Glutamatergic neuron (in vitro differentiated cells): ENCODE measurements around the gene PIK3IP1. TPM values are rescaled to one million over a fixed set of nuclear protein-coding genes. Genes with fewer than 3 reads are reported as not detected.

Experiments used
- DNase-seq: peaks from one replicate; pipeline ENCODE4 v3.0.0; 2022
- H3K27ac Mint-ChIP-seq: one replicate; pipeline ENCODE4 v1.8.0; 2020; ENCODE audit warnings: mild to moderate bottlenecking, mixed read lengths, inconsistent platforms; ENCODE audit not compliant: unreplicated experiment
- H3K27me3 Mint-ChIP-seq: one replicate; pipeline ENCODE4 v1.8.0; 2020; ENCODE audit warnings: mild to moderate bottlenecking, moderate library complexity, mixed read lengths, inconsistent platforms; ENCODE audit not compliant: unreplicated experiment
- H3K36me3 Mint-ChIP-seq: one replicate; pipeline ENCODE4 v1.8.0; 2020; ENCODE audit warnings: mild to moderate bottlenecking, mixed read lengths, inconsistent platforms; ENCODE audit not compliant: unreplicated experiment
- H3K4me1 Mint-ChIP-seq: one replicate; pipeline ENCODE4 v1.8.0; 2020; ENCODE audit warnings: mild to moderate bottlenecking, low read depth, mixed read lengths, inconsistent platforms; ENCODE audit not compliant: unreplicated experiment
- H3K4me3 Mint-ChIP-seq: one replicate; pipeline ENCODE4 v1.8.0; 2020; ENCODE audit warnings: mild to moderate bottlenecking, mixed read lengths, inconsistent platforms; ENCODE audit not compliant: unreplicated experiment
- H3K9me3 Mint-ChIP-seq: one replicate; pipeline ENCODE4 v1.8.0; 2020; ENCODE audit warnings: mild to moderate bottlenecking, moderate library complexity, mixed read lengths, inconsistent platforms; ENCODE audit not compliant: unreplicated experiment
- total RNA-seq: library from RNA; stranded (reverse); fragmentation: NEBNext Ultra II Directional; extraction: Animal tissue kit (Norgen Biotek cat#: 25700); gene quantifications from one replicate; pipeline ENCODE4 v1.2.1, GENCODE V29; 2021; ENCODE audit not compliant: unreplicated experiment
- TF ChIP-seq, protein P1 (sequence below): fragments of 200-600 bp; sonication (generic); IDR thresholded peaks from one replicate; pipeline ENCODE4 v1.5.0; 2021; ENCODE audit not compliant: partially characterized antibody, unreplicated experiment

Gene PIK3IP1
- total RNA-seq, 1 donor from 2014 or later, result 38.8 TPM

DNA sequence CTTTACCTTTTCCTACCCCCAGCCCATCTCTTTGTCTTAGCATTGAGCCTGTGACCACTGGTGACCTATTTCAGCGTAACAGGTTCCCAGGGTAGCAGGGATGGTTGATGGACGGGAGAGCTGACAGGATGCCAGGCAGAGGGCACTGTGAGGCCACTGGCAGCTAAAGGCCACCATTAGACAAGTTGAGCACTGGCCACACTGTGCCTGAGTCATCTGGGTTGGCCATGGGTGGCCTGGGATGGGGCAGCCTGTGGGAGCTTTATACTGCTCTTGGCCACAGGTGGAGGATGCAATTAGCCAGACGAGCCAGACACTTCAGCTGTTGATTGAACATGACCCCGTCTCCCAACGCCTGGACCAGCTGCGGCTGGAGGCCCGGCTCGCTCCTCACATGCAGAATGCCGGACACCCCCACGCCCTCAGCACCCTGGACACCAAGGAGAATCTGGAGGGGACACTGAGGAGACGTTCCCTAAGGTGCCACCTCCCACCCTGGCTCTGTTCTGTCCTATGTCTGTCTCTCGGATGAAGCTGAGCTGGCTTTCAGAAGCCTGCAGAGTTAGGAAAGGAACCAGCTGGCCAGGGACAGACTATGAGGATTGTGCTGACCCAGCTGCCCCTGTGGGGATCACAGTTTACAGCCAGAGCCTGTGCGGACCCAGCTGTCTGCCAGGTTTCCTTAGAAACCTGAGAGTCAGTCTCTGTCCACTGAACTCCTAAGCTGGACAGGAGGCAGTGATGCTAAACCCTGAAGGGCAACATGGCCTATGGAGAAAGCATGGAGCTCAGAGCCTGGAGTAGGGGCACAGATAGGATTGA is 29.8 kb downstream of the PIK3IP1 start:
- TF ChIP-seq, protein P1, sequence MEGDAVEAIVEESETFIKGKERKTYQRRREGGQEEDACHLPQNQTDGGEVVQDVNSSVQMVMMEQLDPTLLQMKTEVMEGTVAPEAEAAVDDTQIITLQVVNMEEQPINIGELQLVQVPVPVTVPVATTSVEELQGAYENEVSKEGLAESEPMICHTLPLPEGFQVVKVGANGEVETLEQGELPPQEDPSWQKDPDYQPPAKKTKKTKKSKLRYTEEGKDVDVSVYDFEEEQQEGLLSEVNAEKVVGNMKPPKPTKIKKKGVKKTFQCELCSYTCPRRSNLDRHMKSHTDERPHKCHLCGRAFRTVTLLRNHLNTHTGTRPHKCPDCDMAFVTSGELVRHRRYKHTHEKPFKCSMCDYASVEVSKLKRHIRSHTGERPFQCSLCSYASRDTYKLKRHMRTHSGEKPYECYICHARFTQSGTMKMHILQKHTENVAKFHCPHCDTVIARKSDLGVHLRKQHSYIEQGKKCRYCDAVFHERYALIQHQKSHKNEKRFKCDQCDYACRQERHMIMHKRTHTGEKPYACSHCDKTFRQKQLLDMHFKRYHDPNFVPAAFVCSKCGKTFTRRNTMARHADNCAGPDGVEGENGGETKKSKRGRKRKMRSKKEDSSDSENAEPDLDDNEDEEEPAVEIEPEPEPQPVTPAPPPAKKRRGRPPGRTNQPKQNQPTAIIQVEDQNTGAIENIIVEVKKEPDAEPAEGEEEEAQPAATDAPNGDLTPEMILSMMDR, result no peak
- no peaks in the 10 kb centered on the region for H3K27me3 Mint-ChIP-seq
- peaks cover 4% of the 10 kb centered on the region for H3K9me3 Mint-ChIP-seq
- H3K4me1 Mint-ChIP-seq, result peaks cover 14% of the 10 kb centered on the region
- DNase-seq, result peak; percentile 50
- H3K27ac Mint-ChIP-seq, result peak overlapping the region; percentile 56
- no peak overlapping the region for H3K4me3 Mint-ChIP-seq
- peaks cover 16% of the 10 kb centered on the region for H3K36me3 Mint-ChIP-seq

DNA sequence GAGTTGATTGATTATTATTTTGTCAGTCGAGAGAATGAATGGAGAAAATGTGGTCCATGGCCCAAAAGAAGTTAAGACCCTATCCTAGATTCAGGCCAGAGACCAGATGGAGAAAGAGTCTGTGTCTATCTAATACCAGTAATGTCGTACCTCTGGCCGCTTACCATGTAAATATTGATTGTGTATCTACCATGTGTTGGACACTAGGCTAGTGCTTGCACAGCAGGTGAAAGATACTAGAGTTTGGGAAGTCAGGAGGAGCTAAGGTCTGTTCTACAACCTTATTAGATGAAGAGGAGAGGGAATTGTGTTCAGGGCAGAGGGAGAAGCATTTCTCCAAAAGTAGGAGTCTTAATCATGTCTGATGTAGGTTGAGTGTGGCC is 31.8 kb downstream of the PIK3IP1 start:
- Mint-ChIP-seq H3K27me3 (no peaks in the 10 kb centered on the region), H3K4me1 (peaks cover 14% of the 10 kb centered on the region), H3K27ac (no peak overlapping the region), H3K9me3 (no peaks in the 10 kb centered on the region), H3K4me3 (no peak overlapping the region), H3K36me3 (peaks cover 10% of the 10 kb centered on the region)
- DNase-seq, result no peak
- TF ChIP-seq, protein P1, result no peak

DNA sequence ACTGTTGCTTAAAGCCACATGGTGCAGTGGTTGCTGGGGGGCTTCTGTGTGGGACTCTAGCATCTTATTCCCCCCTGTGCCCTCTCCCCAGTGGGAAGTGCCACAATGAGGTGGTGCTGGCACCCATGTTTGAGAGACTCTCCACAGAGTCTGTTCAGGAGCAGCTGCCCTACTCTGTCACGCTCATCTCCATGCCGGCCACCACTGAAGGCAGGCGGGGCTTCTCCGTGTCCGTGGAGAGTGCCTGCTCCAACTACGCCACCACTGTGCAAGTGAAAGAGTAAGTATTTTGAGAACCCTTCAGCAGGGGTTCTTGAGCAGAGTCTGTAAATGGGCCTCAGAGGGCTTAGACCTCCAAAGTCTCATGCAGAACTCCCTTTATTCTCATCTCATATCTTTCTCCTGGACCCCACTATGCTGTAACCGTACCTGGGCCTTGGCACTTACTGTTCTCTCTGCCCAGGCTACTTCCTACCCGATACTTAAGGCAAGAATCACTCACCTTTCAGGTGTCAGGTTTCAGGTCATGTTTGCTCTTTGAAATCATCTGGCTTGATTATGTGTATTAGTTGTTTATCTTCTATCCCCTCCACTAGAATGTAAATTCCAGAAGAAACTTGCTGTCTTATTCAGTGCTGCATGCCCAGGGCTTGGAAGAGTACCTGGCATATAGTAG is 32.4 kb downstream of the PIK3IP1 start:
- H3K27me3 Mint-ChIP-seq, result no peaks in the 10 kb centered on the region
- H3K27ac Mint-ChIP-seq, result no peak overlapping the region
- no peaks in the 10 kb centered on the region for H3K9me3 Mint-ChIP-seq

DNA sequence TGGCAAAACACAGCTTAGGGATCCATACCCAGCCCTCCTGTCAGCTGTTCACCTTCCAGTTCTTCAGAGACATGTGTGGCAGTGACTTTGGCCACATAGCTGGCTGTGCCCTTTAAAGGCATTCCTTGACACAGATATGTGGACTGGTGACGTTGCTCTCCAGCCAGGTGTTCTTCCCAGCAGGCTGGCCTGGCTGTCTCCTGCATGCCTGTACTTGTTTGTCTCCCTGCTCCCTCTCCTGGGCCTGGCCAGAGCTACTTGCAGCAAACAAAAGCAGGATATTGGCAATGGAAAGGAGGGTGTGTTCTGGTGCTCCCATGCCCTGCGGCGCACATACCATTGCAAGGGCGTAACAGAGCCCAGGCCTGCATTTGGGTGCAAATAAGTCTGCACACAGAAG is 38.3 kb downstream of the PIK3IP1 start:
- TF ChIP-seq, protein P1, result no peak
- Mint-ChIP-seq H3K4me3 (no peak overlapping the region), H3K27me3 (no peaks in the 10 kb centered on the region), H3K27ac (no peak overlapping the region), H3K4me1 (peaks cover 7% of the 10 kb centered on the region), H3K36me3 (no peaks in the 10 kb centered on the region), H3K9me3 (no peaks in the 10 kb centered on the region)
- no peak for DNase-seq

More for the DNA sequence above, 32.4 kb downstream of the PIK3IP1 start:
- TF ChIP-seq, protein P1, result no peak
- DNase-seq, result no peak
- Mint-ChIP-seq H3K4me3 (no peak overlapping the region), H3K4me1 (peaks cover 14% of the 10 kb centered on the region), H3K36me3 (peaks cover 10% of the 10 kb centered on the region)
